Measurements from ENCODE around the gene HOOK2. TPM values are rescaled to one million over a fixed set of nuclear protein-coding genes. Genes with fewer than 3 reads are reported as not detected.
A peak's percentile ranks its signal among the peaks of the same experiment; 100 is the strongest.

The HOOK2 gene
- total RNA-seq, 1 donor from 2014 or later: 65.3 TPM

- ATAC-seq: no peak
These were observed 30.0 kb downstream of the HOOK2 start for GRCh38 chr19:12745166-12745897.

GRCh38 chr19:12737835-12738351 lies 37.5 kb downstream of the HOOK2 start:
- Histone ChIP-seq H3K27ac (peak overlapping the region; percentile 93), H3K4me1 (peaks cover 29% of the 10 kb centered on the region), H3K4me3 (peak overlapping the region; percentile 81), H3K9me3 (no peaks in the 10 kb centered on the region), H3K27me3 (no peaks in the 10 kb centered on the region), H3K36me3 (peaks cover 13% of the 10 kb centered on the region)
- ATAC-seq: no peak
- no peak for DNase-seq
- intact Hi-C loops (cut with DNase I): no loop called here
- TF ChIP-seq, protein P1, sequence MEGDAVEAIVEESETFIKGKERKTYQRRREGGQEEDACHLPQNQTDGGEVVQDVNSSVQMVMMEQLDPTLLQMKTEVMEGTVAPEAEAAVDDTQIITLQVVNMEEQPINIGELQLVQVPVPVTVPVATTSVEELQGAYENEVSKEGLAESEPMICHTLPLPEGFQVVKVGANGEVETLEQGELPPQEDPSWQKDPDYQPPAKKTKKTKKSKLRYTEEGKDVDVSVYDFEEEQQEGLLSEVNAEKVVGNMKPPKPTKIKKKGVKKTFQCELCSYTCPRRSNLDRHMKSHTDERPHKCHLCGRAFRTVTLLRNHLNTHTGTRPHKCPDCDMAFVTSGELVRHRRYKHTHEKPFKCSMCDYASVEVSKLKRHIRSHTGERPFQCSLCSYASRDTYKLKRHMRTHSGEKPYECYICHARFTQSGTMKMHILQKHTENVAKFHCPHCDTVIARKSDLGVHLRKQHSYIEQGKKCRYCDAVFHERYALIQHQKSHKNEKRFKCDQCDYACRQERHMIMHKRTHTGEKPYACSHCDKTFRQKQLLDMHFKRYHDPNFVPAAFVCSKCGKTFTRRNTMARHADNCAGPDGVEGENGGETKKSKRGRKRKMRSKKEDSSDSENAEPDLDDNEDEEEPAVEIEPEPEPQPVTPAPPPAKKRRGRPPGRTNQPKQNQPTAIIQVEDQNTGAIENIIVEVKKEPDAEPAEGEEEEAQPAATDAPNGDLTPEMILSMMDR (IDR thresholded peaks at IDR 0.05): no peak

More at GRCh38 chr19:12745166-12745897, 30.0 kb downstream of the HOOK2 start:
- TF ChIP-seq, protein P1 (IDR thresholded peaks at IDR 0.05): no peak
- H3K36me3 ChIP-seq: peaks cover 38% of the 10 kb centered on the region
- no peak for DNase-seq
- no peak overlapping the region for H3K27ac ChIP-seq
- no peaks in the 10 kb centered on the region for H3K27me3 ChIP-seq
- no peak overlapping the region for H3K4me3 ChIP-seq
- no peaks in the 10 kb centered on the region for H3K9me3 ChIP-seq
- peaks cover 8% of the 10 kb centered on the region for H3K4me1 ChIP-seq
- intact Hi-C loops (cut with DNase I): no loop called here

DNA sequence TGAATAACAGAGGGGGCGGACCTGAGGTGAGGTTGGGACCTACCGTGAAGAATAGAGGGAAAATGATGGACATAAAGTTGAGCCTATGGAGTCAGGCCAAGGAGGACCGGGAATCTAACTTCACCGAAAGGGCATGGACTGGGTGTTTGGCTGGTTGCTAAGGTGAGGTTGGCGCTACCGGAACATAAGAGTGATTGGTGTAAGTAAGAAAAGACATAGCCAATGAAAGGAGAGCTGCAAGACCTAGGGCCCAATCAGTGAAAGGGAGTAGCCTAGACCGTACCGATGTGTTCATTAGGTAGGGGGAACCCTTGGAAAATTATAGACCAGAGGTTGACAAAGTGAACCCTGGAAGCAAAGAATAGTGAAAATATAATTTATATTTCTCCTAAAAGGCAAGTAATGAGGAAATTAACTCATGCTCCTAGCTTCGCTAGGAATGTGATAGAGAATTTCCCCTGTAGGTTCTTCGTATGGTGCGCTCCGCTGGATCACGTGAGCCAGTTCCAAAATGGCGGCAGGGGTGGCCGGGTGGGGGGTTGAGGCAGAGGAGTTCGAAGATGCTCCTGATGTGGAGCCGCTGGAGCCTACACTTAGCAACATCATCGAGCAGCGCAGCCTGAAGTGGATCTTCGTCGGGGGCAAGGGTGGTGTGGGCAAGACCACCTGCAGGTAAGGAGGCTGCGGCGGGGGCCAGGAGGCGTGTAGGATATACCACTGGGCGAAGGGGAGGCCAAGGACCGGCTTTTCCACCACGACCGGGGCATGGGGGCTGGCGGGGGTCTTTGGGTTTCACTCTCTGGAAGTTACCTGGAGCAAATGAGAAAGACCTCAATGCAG lies 38.1 kb downstream of the HOOK2 start, which contains the start of gene GET3:
GET3 (plus strand) TSS at position 503 of the 840 bp plus-strand sequence; CDS start at position 512, 9 bp downstream.
- Histone ChIP-seq H3K9me3 (no peaks in the 10 kb centered on the region), H3K27me3 (no peaks in the 10 kb centered on the region), H3K4me3 (peak within 1 kb of the TSS; percentile 81), H3K27ac (peak within 1 kb of the TSS; percentile 93), H3K36me3 (peaks cover 16% of the 10 kb centered on the region), H3K4me1 (peaks cover 36% of the 10 kb centered on the region)
- ATAC-seq (peak; percentile 89), DNase-seq (peak; percentile 87)
- intact Hi-C loops (cut with DNase I): no loop called here
- TF ChIP-seq, protein P1 (IDR thresholded peaks at IDR 0.05): no peak

DNA sequence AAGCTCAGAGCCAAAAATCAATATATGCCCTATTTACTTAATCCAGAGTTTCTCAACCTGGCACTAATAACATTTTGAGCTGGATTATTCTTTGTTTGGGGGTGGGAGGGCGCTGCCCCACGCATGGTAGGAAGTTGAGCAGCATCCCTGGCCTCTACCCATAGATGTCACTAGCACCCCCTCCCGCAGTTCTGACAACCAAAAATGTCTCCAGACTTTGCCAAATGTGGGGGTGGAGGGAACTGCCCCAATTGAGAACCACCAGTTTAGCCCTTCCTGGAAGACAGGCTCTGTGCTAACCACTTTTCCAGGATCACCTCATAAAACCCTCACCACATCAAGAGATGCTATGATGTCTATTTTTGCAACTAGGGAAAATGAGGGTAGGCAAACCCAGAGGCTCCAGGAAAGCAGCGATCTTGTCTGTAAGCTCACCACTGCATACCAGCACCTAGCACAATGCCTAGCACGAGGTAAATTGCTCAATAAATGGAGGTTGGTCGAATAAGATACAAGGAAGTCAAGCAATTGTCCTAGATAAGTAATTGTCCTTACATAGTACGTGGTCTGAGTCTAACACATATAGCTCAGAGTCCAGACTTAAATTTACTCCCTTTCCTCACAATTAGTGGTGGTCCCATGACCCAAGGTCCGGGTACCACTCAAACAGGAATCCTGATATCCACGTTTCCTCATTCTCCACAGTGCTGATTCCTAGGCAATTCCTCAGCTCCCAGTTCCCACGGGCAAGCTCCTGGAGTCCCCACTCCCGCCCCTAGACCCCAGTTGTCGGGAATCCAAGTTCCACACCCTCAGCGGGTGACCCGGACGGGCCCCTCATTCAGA lies 41.8 kb downstream of the HOOK2 start:
- Histone ChIP-seq H3K27ac (peak overlapping the region; percentile 96), H3K4me3 (peak overlapping the region; percentile 92), H3K27me3 (no peaks in the 10 kb centered on the region), H3K36me3 (peaks cover 37% of the 10 kb centered on the region), H3K9me3 (no peaks in the 10 kb centered on the region), H3K4me1 (peaks cover 35% of the 10 kb centered on the region)
- ATAC-seq (no peak), DNase-seq (no peak)
- TF ChIP-seq, protein P1 (IDR thresholded peaks at IDR 0.05): peak; percentile 19
- intact Hi-C loops (cut with DNase I): no loop called here

GRCh38 chr19:12731337-12731736 lies 44.0 kb downstream of the HOOK2 start:
- H3K4me1 ChIP-seq: peaks cover 21% of the 10 kb centered on the region
- TF ChIP-seq, protein P1 (IDR thresholded peaks at IDR 0.05): no peak
- no peaks in the 10 kb centered on the region for H3K27me3 ChIP-seq
- ATAC-seq: no peak
- no peak overlapping the region for H3K4me3 ChIP-seq
- DNase-seq: no peak
- no peaks in the 10 kb centered on the region for H3K9me3 ChIP-seq
- intact Hi-C loops (cut with DNase I): no loop called here
- H3K36me3 ChIP-seq: peaks cover 40% of the 10 kb centered on the region
- H3K27ac ChIP-seq: no peak overlapping the region
